GM15510 (cell line): ENCODE data around the gene CSH1.
"Not testable (repeated sequence)": the region's sequence is repeated elsewhere in the genome, so short reads cannot be mapped to it uniquely, and the experiment has no call there.

ENCODE experiments used
- POLR2A ChIP-seq: IDR thresholded peaks from 3 replicates; pipeline ENCODE4 v1.6.1; 2011; ENCODE audit warnings: borderline replicate concordance; ENCODE audit not compliant: insufficient read length; ENCODE audit errors: extremely low read depth

The CSH1 gene

DNA sequence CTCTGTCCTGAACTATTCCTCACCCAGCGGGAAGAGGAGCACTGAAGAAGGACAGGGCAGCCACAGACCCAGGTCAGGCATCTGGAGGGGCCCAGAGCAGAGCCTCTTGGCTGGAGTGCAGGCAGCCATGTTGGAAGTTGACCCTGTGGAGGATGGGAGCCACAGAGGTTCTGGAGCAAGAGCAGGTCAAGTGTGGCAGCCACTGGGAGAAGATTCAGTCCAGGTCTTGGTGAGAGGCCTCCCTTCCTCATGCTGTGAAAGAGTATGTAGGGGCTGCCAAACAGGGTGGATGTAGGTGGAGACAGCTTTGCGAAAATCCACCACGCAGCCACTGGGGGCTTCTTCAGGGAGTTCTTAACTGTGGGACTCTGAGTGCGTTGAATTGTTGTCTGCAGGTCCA is 36.3 kb upstream of the CSH1 start:
- TF ChIP-seq POLR2A: no peak

DNA sequence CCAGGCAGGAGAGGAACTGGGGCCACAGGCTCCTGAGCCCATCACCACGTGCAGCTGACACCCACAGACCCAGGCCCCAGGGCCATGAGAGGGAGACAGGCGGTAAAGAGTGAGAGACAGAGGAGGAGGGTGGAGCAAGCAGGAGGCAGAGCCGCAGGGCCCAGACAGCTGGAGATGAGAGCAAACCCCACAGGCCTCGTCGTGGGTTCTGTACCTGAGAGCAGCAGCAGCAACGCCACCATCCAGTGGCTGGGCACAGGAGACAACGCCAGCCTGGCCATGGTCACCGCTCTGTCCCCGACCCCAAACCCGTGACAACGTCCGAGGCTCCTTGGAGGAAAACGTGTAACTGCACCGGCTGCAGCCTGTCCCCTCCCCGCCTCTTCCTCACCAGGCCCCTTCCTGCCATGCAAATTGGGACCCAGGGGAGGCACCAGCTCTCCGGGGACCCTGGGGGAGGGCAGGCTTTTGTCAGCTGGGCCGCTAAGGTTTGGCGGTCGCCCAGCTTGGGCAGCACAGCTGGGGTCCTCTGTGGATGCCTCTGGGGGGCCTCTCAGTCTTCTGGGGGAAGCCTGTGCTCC is 35.7 kb upstream of the CSH1 start, which contains the start of gene CD79B:
CD79B (minus strand) TSS at position 351 of the 581 bp plus-strand sequence; CDS start at position 281, 70 bp downstream.
- TF ChIP-seq POLR2A: peak; percentile 90

DNA sequence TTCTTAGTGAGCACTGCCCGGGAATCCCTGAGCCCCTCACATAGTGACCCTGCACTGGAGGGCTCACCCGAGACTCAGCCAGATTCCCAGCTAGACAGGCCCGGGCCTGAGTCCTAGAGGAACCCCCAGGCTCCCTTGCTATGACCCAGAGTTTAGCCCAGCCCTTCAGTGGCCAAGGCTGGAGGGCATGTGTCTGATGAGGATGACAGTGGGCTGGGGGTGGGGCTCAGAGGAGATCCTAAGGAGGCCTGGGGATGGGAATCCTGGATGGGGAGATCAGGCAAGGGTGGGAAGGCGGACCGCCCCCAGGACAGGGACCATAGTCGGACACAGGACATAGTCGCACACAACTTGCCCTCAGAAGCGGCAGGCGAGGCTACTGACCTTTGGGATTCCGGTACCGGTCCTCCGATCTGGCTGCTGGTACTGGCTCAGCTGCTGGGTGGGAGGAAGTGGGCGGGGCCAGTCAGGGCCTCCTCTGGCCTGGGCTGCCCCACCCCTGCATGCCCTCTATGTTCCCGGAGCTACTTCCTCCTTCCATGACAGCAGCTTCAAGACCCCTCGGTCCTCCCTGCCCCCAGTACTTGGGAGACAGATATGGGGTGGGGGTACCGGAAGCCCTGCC is 34.7 kb upstream of the CSH1 start:
- TF ChIP-seq POLR2A: peak; percentile 25

DNA sequence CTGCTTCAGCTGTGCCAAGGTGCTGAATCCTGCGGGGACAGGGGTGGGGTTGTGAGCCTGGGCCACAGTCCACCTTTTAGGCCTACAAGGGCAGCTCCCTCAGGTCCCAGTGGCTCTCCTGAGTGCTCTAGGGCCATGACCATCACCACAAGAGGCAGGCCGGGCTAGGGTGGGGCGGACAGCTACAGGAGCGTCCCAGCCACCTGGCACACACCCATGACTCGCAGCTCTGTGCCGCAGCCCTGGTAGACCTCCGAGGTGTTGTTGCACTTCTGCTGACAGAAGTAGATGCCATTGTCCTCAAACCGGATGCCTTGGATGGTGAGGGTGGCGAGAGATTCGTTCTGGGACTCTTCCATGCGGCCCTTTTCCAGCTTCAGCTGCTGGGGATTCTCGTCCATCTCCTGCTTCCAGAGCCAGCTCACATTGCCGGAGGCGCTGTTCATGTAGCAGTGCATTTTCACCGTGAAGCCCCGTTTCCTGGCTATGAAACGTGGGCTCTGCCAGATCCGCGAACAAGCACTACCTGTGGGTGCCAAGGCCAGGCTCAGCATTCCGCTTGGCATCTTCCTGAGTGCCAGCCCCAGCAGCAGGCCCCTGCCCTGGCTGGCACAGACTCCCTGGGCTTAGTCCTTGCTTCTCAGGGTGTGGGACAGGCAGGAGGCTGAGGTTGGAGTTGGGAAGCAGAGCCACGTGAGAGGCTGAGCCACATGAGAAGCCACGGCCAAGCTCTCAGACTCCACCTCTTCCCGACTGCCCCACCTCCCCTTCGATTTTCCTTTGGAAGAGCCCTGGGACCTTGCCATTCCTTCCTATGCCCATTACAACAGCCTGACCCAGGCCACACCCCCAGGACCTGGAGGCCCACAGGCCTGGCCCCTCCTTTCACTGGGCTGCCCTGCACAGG is 33.7 kb upstream of the CSH1 start:
- no peak for TF ChIP-seq POLR2A

DNA sequence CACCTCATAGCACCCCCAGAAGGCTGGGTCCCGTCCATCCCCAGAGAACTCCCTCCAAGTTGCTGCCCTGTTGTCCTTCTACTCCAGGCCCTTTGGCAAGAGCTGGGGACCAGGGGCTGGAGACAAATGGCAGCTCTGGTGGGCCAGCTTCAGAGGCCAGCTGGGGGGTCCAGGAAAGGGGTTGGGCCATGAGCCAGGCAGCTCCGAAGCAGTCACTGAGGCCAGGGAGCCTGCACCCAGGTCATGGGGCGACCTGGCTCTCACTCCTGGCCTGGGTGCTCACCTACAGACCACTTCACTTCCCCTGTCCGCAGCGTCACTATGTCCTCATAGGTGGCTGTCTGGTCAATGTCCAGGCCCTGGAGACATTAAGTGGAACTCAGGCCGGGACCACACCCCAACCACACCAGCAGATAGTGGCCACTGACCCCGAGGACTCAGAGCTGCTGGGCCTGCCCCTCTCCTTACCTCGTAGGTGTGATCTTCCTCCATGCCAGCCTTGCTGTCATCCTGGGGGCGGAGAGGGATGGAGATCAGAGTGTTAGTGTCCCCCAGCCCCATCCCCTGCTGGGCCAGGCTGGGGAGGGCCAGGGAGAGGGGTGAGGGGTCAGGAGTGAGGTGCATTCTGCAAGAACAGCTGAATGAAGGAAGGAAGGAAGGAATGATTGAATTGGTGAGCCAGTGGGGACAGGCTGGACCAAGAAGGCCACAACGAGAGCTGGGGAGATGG is 32.8 kb upstream of the CSH1 start:
- no peak for TF ChIP-seq POLR2A

DNA sequence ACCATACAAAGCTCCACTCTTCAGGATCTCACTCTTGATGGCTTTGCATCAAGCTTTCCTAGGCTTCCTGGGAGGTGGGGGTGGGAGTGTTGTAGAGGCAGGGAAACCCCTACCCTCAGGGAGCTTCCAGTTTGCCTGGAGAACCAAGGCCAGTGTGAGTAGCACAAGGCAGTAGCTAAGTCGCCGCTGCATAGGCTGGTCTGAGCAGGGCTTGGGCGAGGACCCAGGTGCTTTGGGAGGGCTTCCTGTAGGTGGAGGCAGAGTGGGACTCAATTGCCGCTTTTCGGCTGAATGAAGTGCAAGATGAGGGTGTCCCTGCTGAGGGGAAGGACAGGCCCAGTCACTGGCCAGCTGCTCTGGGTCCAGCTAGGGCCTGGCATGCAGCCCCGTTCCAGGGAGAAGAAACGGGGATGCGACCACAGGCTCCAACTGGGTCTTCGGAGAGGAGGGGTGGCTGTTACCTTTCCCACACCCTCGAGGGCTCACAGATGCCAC is 31.8 kb upstream of the CSH1 start:
- no peak for TF ChIP-seq POLR2A

DNA sequence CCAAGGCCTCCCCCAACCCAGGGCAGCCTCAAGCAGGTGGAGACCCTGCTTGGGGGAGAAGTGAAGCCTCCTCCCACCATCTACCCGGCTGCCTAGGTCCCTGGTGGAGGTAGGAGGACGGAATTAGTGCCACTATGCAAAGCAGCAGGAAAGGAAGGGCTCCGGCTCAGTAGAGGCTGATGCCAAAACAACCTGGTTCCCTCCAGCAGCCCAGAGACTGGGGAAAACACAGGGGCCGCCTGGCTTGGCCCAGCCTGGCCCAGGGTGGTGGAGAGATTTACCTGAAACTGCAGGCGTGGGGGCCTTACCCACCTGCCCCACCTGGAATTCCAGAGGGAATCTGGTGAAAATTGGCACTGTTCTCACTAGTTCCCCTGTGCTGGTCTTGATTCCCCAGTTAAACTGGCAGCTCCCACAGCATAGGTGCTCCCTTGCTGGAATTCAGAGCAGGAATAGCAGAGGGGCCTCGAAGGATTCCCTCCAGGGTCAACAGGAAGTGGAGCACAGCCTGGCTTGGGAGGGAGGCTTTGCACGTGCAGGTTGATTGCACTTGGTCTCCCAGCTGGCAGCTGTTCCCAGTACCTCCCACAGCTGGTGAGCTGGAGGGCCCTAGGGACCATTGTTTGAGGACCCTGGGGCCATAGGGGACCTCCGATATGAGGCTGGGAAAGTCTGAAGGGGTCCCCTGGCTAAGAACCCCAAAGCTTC is 31.2 kb upstream of the CSH1 start:
- TF ChIP-seq POLR2A: peak; percentile 14

DNA sequence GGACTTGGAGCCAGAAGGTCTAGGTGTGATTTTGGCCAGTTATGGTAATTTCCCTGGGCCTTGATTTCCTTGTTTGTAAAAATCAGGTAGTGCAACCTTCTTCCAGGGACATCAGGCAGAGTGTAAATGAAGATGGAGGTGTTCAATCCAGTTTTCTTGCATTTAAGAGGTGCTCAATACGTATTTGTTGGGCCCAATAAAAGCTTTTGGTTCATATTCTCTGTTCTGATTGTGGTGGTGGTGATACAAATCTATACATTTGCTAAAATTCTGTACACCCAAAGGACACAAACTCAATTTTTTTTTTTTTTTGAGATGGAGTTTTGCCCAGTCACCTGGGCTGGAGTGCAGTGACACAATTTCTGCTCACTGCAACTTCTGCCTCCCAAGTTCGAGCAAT is 29.8 kb upstream of the CSH1 start:
- no peak for TF ChIP-seq POLR2A

DNA sequence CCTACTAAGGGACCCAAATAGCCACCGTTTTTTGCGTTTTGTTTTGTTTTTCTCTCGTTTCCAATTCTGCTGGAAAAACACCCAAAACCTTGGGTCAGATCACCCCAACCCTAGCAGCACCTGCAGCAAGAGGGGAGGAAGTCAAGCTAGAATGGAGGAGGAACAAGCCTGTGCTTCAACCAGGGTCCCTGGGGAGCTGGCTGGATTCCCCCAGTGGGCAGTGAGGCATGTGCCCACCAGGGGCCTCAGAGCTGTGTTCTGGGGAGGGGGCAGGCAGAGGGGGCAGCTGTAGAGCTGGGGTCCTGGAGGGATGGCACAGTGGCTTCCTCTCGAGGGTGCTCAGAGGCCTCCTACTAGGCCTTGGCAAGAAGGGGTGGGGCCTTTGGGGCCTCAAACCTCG is 29.2 kb upstream of the CSH1 start:
- no peak for TF ChIP-seq POLR2A

DNA sequence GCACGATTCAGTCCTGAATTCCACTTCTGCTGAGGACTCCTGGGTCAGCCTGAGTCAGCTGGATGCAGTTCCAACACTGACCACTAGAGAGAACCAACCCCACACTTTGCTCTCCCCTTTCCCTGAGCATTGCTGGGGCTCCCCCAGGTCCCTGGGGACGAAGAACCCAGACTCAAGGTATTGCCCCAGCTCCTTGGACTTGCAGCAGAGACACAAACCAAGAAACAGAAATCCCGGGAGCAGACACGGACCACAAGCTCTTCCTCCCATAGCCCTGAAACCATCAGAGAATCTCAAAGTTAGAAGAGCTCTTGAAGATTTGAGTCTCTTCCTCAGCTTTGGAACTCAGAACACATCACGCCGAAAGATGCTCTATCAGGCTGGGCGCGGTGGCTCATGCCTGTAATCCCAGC is 22.9 kb upstream of the CSH1 start:
- no peak for TF ChIP-seq POLR2A

DNA sequence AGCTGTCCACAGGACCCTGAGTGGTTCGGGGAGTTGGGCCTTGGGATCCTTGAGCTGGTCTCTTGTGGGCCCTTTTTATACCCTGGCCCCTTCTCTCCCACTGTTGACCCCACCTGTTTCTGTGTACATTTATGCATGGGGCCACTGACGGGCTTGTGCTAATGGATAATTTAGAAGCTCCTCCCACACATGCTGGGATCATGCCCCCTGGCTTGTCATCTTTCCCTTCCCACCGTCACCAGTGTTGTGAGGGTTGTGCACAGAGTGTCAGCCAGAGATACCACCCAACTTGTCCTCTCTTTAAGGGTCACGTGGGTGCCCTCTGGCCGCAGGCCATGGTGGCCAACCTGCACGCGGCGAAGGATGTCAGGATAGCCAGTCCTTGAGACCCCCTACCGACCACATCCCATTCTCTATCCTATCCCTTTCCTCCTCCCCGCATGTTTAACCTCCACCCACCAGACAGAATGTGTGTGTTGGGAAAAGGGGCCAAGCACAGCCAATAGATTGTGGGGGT is 22.5 kb upstream of the CSH1 start, which contains the start of gene GH1:
GH1 (minus strand) TSS at position 51 of the 517 bp plus-strand sequence. CDS start 63 bp downstream, outside the sequence.
- not testable (repeated sequence) for TF ChIP-seq POLR2A

DNA sequence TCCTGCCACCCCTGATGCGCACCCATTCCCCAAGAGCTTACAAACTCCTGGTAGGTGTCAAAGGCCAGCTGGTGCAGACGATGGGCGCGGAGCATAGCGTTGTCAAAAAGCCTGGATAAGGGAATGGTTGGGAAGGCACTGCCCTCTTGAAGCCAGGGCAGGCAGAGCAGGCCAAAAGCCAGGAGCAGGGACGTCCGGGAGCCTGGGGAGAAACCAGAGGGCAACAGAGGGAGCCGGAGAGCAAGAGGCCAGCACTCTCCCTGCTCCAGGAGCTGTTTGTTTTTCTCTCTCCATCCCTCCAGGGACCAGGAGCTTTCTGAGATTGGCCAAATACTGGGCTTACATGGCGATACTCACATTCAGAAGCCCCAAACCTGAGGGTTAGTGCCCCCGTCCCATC is 21.9 kb upstream of the CSH1 start:
- no peak for TF ChIP-seq POLR2A

DNA sequence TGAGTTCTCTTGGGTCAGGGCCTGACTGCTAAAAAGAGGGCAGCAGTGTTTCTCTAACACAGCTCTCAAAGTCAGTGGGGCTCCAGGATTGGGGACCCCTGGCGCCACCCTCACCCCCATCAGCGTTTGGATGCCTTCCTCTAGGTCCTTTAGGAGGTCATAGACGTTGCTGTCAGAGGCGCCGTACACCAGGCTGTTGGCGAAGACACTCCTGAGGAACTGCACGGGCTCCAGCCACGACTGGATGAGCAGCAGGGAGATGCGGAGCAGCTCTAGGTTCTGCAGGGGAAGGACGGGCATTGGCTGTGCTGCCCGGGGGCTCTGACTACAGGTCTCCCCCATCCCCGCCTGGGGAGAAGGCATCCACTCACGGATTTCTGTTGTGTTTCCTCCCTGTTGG is 21.3 kb upstream of the CSH1 start:
- TF ChIP-seq POLR2A: no peak

DNA sequence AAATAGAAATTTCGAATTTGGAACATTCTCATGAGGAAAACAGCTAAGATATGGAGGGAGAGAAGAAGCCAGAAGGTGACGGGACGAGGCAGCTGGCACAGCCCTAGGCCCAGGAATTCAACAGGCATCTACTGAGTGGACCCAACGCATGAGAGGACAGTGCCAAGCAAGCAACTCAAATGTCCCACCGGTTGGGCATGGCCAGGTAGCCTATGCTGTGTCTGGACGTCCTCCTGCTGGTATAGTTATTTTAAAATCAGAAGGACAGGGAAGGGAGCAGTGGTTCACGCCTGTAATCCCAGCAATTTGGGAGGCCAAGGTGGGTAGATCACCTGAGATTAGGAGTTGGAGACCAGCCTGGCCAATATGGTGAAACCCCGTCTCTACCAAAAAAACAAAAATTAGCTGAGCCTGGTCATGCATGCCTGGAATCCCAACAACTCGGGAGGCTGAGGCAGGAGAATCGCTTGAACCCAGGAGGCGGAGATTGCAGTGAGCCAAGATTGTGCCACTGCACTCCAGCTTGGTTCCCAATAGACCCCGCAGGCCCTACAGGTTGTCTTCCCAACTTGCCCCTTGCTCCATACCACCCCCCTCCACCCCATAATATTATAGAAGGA is 20.3 kb upstream of the CSH1 start:
- TF ChIP-seq POLR2A: no peak

DNA sequence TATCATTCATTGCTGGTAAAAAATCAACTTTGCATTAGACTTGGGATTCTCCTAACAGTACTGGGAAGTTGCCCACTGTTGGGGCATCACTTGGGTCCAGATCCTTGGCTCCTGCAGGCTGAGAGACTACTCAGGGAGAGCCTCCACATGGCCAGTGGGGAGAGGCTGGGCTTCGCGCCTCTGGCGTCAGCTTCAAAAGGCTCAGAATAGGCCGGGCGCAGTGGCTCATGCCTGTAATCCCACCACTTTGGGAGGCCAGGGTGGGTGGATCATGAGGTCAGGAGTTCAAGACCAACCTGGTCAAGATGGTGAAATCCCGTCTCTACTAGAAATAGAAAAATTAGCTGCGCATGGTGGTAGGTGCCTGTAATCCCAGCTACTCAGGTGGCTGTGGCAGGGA is 18.1 kb upstream of the CSH1 start:
- TF ChIP-seq POLR2A: no peak
